H1 (cell line): ENCODE data around the gene BCAS4. TPM values are rescaled to one million over a fixed set of nuclear protein-coding genes. Genes with fewer than 3 reads are reported as not detected.
"Not testable (repeated sequence)": the region's sequence is repeated elsewhere in the genome, so short reads cannot be mapped to it uniquely, and the experiment has no call there.

Source experiments
- CTCF ChIA-PET: fragments of 300-600 bp; sonication (Branson Sonifier 250); formaldehyde crosslinking; loops from one replicate; lab custom pipeline; 2021; ENCODE audit not compliant: partially characterized antibody; lab: Charles Lee
- POLR2A ChIA-PET: fragments of 300-600 bp; sonication (Branson Sonifier 250); formaldehyde crosslinking; loops from one replicate; lab custom pipeline; 2021; ENCODE audit warnings: inconsistent platforms; ENCODE audit not compliant: partially characterized antibody; lab: Charles Lee
- DNase-seq, 2 experiments: peaks; one replicate each; pipeline versions ENCODE4 v3.0.0 to v3.0.0-alpha.2; 2010 to 2022; ENCODE audit warnings: low spot score in 2 of 2, low read depth in 1 of 2, mixed read lengths in 1 of 2
- FAIRE-seq: peaks from 2 replicates; lab custom pipeline; 2011; peaks lifted over from hg19 to GRCh38; lab: Jason Lieb, UNC
- H2AFZ ChIP-seq: 2 replicates; pipeline ENCODE4 v1.8.1; 2012; ENCODE audit warnings: low read length, inconsistent platforms
- H2AK5ac ChIP-seq: 2 replicates; pipeline ENCODE4 v1.6.1; 2013; ENCODE audit warnings: low read depth, low read length
- H2BK120ac ChIP-seq: replicated peaks from 2 replicates; pipeline ENCODE3; 2013; ENCODE audit warnings: low read depth, low read length, inconsistent platforms
- H2BK12ac ChIP-seq: 2 replicates; pipeline ENCODE4 v1.6.1; 2013; ENCODE audit warnings: low read depth, low read length
- H2BK15ac ChIP-seq: 2 replicates; pipeline ENCODE4 v1.6.1; 2013; ENCODE audit warnings: low read length
- H2BK20ac ChIP-seq: 2 replicates; pipeline ENCODE4 v1.6.1; 2013; ENCODE audit warnings: low read length
- H2BK5ac ChIP-seq: 2 replicates; pipeline ENCODE4 v1.6.1; 2013; ENCODE audit warnings: low read depth, low read length
- H3K14ac ChIP-seq: 2 replicates; pipeline ENCODE4 v1.6.1; 2013; ENCODE audit warnings: inconsistent platforms; ENCODE audit not compliant: insufficient read length
- H3K18ac ChIP-seq: 2 replicates; pipeline ENCODE4 v1.6.1; 2013; ENCODE audit warnings: low read length; ENCODE audit errors: extremely low read depth
- H3K23ac ChIP-seq: 2 replicates; pipeline ENCODE4 v1.6.1; 2013; ENCODE audit warnings: inconsistent platforms; ENCODE audit not compliant: insufficient read length
- H3K23me2 ChIP-seq: 2 replicates; pipeline ENCODE4 v1.6.1; 2013; ENCODE audit warnings: low read depth, low read length
- H3K27ac ChIP-seq: 2 replicates; pipeline ENCODE4 v1.6.1; 2011; ENCODE audit warnings: low read depth, low read length, inconsistent platforms
- H3K27me3 ChIP-seq, 4 experiments: replicated peaks in 1 of 4; 1 replicate in 1 of 4; 2 replicates in 3 of 4; pipeline versions ENCODE4 v1.6.1 to v1.8.1; 2011 to 2013; ENCODE audit warnings: low read length in 3 of 4, mild to moderate bottlenecking in 3 of 4, inconsistent platforms in 2 of 4, mixed read lengths in 2 of 4, moderate library complexity in 1 of 4; ENCODE audit not compliant: control insufficient read depth in 3 of 4, insufficient read depth in 3 of 4; ENCODE audit errors: extremely low read depth in 1 of 4
- H3K36me3 ChIP-seq, 4 experiments: 2 replicates each; pipeline versions ENCODE4 v1.6.1 to v1.8.1; 2011 to 2013; ENCODE audit warnings: mild to moderate bottlenecking in 4 of 4, low read length in 3 of 4, moderate library complexity in 2 of 4, control low read depth in 1 of 4, inconsistent platforms in 1 of 4; ENCODE audit not compliant: insufficient read depth in 4 of 4, control insufficient read depth in 2 of 4
- H3K4ac ChIP-seq: replicated peaks from 2 replicates; pipeline ENCODE3; 2013; ENCODE audit warnings: low read length, low read depth, mixed read lengths, inconsistent platforms; ENCODE audit not compliant: insufficient read length
- H3K4me1 ChIP-seq, 4 experiments: replicated peaks in 1 of 4; 1 replicate in 1 of 4; 2 replicates in 3 of 4; pipeline versions ENCODE4 v1.6.1 to v1.8.1; 2011 to 2013; ENCODE audit warnings: low read length in 3 of 4, inconsistent platforms in 2 of 4, mixed read lengths in 1 of 4; ENCODE audit not compliant: insufficient read depth in 4 of 4, control insufficient read depth in 3 of 4
- H3K4me2 ChIP-seq, 2 experiments: 2 replicates each; pipeline versions ENCODE4 v1.6.1 to v1.8.1; 2011 to 2013; ENCODE audit warnings: low read depth in 2 of 2, low read length in 2 of 2, control low read depth in 1 of 2, inconsistent platforms in 1 of 2, mild to moderate bottlenecking in 1 of 2; ENCODE audit not compliant: insufficient read depth in 1 of 2
- H3K4me3 ChIP-seq, 4 experiments: fragments of 200-600, 300-600 bp in 1 of 4; sonication (generic), shearing (Covaris generic), sonication (Bioruptor Twin) in 1 of 4; 2 replicates each; pipeline versions ENCODE4 v1.5.1 to v1.8.1; 2011 to 2016; ENCODE audit warnings: low read length in 4 of 4, low read depth in 3 of 4, control low read depth in 2 of 4, inconsistent platforms in 2 of 4, mild to moderate bottlenecking in 2 of 4, mixed read lengths in 1 of 4, moderate library complexity in 1 of 4; ENCODE audit not compliant: insufficient read depth in 2 of 4; ENCODE audit errors: extremely low read depth in 1 of 4
- H3K56ac ChIP-seq: replicated peaks from 2 replicates; pipeline ENCODE3; 2013; ENCODE audit warnings: low read depth, mild to moderate bottlenecking, mixed read lengths, low read length, inconsistent platforms; ENCODE audit not compliant: insufficient read length
- H3K79me1 ChIP-seq: 2 replicates; pipeline ENCODE4 v1.6.1; 2013; ENCODE audit warnings: low read depth, low read length, control low read depth
- H3K79me2 ChIP-seq, 2 experiments: 2 replicates each; pipeline versions ENCODE4 v1.6.1 to v1.8.1; 2012 to 2013; ENCODE audit warnings: low read length in 2 of 2, mild to moderate bottlenecking in 2 of 2, inconsistent platforms in 1 of 2; ENCODE audit not compliant: insufficient read depth in 2 of 2, control insufficient read depth in 1 of 2
- H3K9ac ChIP-seq, 4 experiments: replicated peaks in 1 of 4; 1 replicate in 1 of 4; 2 replicates in 3 of 4; pipeline versions ENCODE4 v1.6.1 to v1.8.1; 2011 to 2013; ENCODE audit warnings: low read depth in 3 of 4, low read length in 3 of 4, control low read depth in 2 of 4, mild to moderate bottlenecking in 2 of 4, moderate library complexity in 2 of 4, inconsistent platforms in 1 of 4; ENCODE audit errors: extremely low read depth in 1 of 4
- H3K9me3 ChIP-seq, 2 experiments: 2 replicates each; pipeline versions ENCODE4 v1.6.1 to v1.8.1; 2012 to 2013; ENCODE audit warnings: mild to moderate bottlenecking in 2 of 2, moderate library complexity in 2 of 2, control low read depth in 1 of 2, inconsistent platforms in 1 of 2, low read depth in 1 of 2, low read length in 1 of 2, mixed read lengths in 1 of 2; ENCODE audit not compliant: insufficient read depth in 2 of 2
- H4K20me1 ChIP-seq, 2 experiments: replicated peaks in 1 of 2; 2 replicates each; pipeline versions ENCODE3 to v1.8.1; 2011 to 2013; ENCODE audit warnings: inconsistent platforms in 2 of 2, low read length in 2 of 2, mild to moderate bottlenecking in 1 of 2; ENCODE audit not compliant: insufficient read depth in 2 of 2, control insufficient read depth in 1 of 2
- H4K5ac ChIP-seq: 2 replicates; pipeline ENCODE4 v1.6.1; 2013; ENCODE audit warnings: low read length, low read depth, mixed read lengths, inconsistent platforms; ENCODE audit not compliant: insufficient read length
- H4K8ac ChIP-seq: 2 replicates; pipeline ENCODE4 v1.8.0; 2013; ENCODE audit warnings: mild to moderate bottlenecking, moderate library complexity, low read length, inconsistent platforms; ENCODE audit not compliant: insufficient read depth; ENCODE audit errors: extremely low read depth
- H4K91ac ChIP-seq: replicated peaks from 2 replicates; pipeline ENCODE3; 2013; ENCODE audit warnings: low read length, mixed read lengths, inconsistent platforms; ENCODE audit not compliant: insufficient read length
- CTCF ChIP-seq, 3 experiments: IDR thresholded peaks; 1 replicate in 2 of 3; 2 replicates in 1 of 3; pipeline versions ENCODE4 v1.5.1 to v1.6.1; 2011; ENCODE audit warnings: low read length in 3 of 3, mild to moderate bottlenecking in 3 of 3, inconsistent platforms in 2 of 3, low read depth in 1 of 3, moderate library complexity in 1 of 3; ENCODE audit not compliant: insufficient read depth in 1 of 3; ENCODE audit errors: control extremely low read depth in 1 of 3
- RAD21 ChIP-seq, 2 experiments: IDR thresholded peaks in 1 of 2; conservative IDR thresholded peaks in 1 of 2; 2 replicates each; pipeline ENCODE4 v1.6.1; 2011; ENCODE audit warnings: low read depth in 2 of 2, low read length in 2 of 2, improper control_type of control experiment in 1 of 2, inconsistent platforms in 1 of 2, mild to moderate bottlenecking in 1 of 2, moderate library complexity in 1 of 2
- WGBS, 2 experiments: shearing (Covaris generic) in 1 of 2; methylation state at CpG; one replicate each; pipeline versions ENCODE4 v1.1.6 to v1.1.7; 2013 to 2015; ENCODE audit warnings: low lambda C conversion rate in 2 of 2, mixed read lengths in 2 of 2, inconsistent platforms in 1 of 2, low coverage in 1 of 2, missing lambda C conversion rate in 1 of 2; ENCODE audit not compliant: insufficient replicate concordance in 2 of 2, insufficient coverage in 1 of 2, insufficient read length in 1 of 2; ENCODE audit errors: extremely low coverage in 1 of 2, missing lambda C conversion rate in 1 of 2; 5-methylcytosine and 5-hydroxymethylcytosine counted together
- polyA plus RNA-seq, 7 experiments: library from polyadenylated mRNA; depleted of rRNA in 3 of 7; stranded (reverse) in 5 of 7; unstranded in 2 of 7; fragments of >200 nt in 5 of 7; fragments of 200-250 nt in 2 of 7; gene quantifications; 1 replicate in 5 of 7; 2 replicates in 1 of 7; 4 replicates in 1 of 7; pipeline versions ENCODE4 v1.2.1 to v1.2.3, GENCODE V29; 2011 to 2013; ENCODE audit warnings: missing spikeins in 2 of 7, mixed read lengths in 2 of 7
- total RNA-seq: library from RNA; stranded (reverse); fragmentation: NEBNext Ultra II Directional; extraction: Animal tissue kit (Norgen Biotek cat#: 25700); gene quantifications from 2 replicates; pipeline ENCODE4 v1.2.1, GENCODE V29; 2021

The BCAS4 gene
- total and polyA plus RNA-seq, 2 of the 8 experiments (the other 6 are each of a cell fraction or from before 2014, with no cell fraction given) = 21.2 to 23.6 TPM

GRCh38 chr20:50768991-50769390, 25.9 kb upstream of the BCAS4 start:
- H3K9me3 ChIP-seq, H4K91ac ChIP-seq, H3K27me3 ChIP-seq, H2BK20ac ChIP-seq, H3K27ac ChIP-seq, H3K56ac ChIP-seq, H4K20me1 ChIP-seq, H2AFZ ChIP-seq, H2BK120ac ChIP-seq, FAIRE-seq, H3K23ac ChIP-seq, H4K8ac ChIP-seq, H2BK15ac ChIP-seq, H3K4me2 ChIP-seq, H3K4ac ChIP-seq, DNase-seq, H3K4me1 ChIP-seq, H2AK5ac ChIP-seq, H2BK5ac ChIP-seq, H3K79me2 ChIP-seq, H4K5ac ChIP-seq, H3K14ac ChIP-seq, H2BK12ac ChIP-seq, H3K18ac ChIP-seq, H3K23me2 ChIP-seq, H3K9ac ChIP-seq, H3K36me3 ChIP-seq, H3K79me1 ChIP-seq, H3K4me3 ChIP-seq: not testable (repeated sequence)
- TF ChIP-seq CTCF (IDR thresholded peaks at IDR 0.05; ENCODE audit: control extremely low read depth in 1 of 3, insufficient read depth in 1 of 3, low read depth in 1 of 3, low read length in 3 of 3) = peak in 2 of 3 experiments; percentile 2 to 27; a peak in 2 of 4 replicates
- peak in 1 of 2 experiments; percentile 1; a peak in 1 of 4 replicates for TF ChIP-seq RAD21 (IDR thresholded peaks at IDR 0.05 in 1 of 2, conservative IDR thresholded peaks at IDR 0.05 in 1 of 2; ENCODE audit: low read depth in 2 of 2, low read length in 2 of 2)
- CTCF ChIA-PET = interaction anchor here (0.6 to 2.2 kb wide), 6 partner anchors 10 to 143 kb away, joined by 3 to 12 read pairs (median 4); no protein-coding TSS in a partner anchor
- POLR2A ChIA-PET = interaction anchor here (1.5 kb wide), 1 partner anchor 143 kb away, joined by 5 read pairs; no protein-coding TSS in a partner anchor
- WGBS, 2 experiments = 60% methylated on average over 5 of the region's 7 CpGs; no CpG with 5 or more reads in 1 of the 2 experiments
